ENCODE data around the gene COQ10B.
"Not testable (repeated sequence)": the region's sequence is repeated elsewhere in the genome, so short reads cannot be mapped to it uniquely, and the experiment has no call there.

Gene COQ10B

DNA sequence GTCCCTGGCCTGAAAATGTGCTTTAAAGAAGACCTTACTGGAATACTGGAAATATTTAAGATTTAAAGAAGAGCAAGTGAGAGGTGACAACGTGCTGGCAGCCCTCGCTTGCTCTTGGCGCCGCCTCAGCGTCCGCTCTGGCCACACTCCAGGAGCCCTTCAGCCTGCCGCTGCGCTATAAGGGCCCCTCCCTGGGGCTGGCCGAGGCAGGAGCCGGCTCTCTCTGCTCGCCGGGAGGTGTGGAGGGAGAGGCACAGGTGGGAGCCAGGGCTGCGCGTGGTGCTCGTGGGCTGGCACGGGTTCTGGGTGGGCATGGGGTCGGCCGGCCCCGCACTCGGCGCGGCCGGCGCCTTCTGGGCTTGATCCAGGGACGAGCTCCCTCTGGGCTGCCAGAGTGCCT lies 2.9 kb upstream of the COQ10B start:
- DNase-seq (ENCODE audit: low read depth in 1 of 2, low spot score in 1 of 2): no peak

- DNase-seq (ENCODE audit: low read depth in 1 of 2, low spot score in 1 of 2): not testable (repeated sequence)
Measured at GRCh38 chr2:197450935-197451358, 2.4 kb upstream of the COQ10B start.

GRCh38 chr2:197452754-197453122 lies 614 bp upstream of the COQ10B start:
- DNase-seq (ENCODE audit: low read depth in 1 of 2, low spot score in 1 of 2): no peak

- DNase-seq (ENCODE audit: low read depth in 1 of 2, low spot score in 1 of 2): no peak
Measured at GRCh38 chr2:197453914-197454398, 604 bp downstream of the COQ10B start.

DNA sequence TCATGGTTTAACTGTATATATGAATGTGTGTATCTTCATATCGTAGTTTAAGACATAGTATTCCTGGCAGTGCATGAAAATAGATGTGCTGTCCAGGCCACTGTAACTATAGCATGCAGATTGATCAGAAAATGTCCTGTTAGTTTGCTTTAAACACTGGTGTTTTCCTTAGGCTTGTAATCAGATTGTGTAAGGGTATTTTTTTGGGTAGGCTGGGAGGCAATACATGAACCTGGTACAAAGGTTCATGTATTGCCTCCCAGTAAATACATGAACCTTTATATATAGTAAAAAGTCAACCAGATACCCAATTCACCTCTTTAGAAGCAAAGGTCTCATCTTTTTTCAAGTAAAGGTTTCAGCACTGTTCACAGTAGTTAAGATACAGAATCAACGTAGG lies 1.6 kb downstream of the COQ10B start:
- DNase-seq (ENCODE audit: low read depth in 1 of 2, low spot score in 1 of 2): no peak

DNA sequence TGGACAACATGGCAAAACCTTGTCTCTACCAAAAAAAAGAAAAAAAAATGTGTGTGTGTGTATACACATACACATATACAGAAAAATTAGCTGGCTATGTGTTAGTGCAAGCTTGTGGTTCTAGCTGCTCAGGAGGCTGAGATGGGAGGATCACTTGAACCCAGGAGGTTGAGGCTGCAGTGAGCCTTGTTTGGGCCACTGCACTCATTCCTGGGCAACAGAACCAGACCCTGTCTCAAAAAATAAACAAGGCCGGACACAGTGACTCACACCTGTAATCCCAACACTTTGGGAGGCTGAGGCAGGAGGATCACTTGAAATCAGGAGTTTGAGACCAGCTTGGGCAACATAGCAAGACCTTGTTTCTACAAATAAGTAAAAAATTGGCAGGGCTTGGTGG lies 2.1 kb downstream of the COQ10B start:
- DNase-seq (ENCODE audit: low read depth in 1 of 2, low spot score in 1 of 2): no peak

- no peak for DNase-seq (ENCODE audit: low read depth in 1 of 2, low spot score in 1 of 2)
Measured at GRCh38 chr2:197460649-197461048, 7.3 kb downstream of the COQ10B start.

- DNase-seq (ENCODE audit: low read depth in 1 of 2, low spot score in 1 of 2): no peak
Measured at GRCh38 chr2:197461057-197461456, 7.7 kb downstream of the COQ10B start.

GRCh38 chr2:197464175-197464574 lies 10.8 kb downstream of the COQ10B start:
- DNase-seq (ENCODE audit: low read depth in 1 of 2, low spot score in 1 of 2): no peak

DNA sequence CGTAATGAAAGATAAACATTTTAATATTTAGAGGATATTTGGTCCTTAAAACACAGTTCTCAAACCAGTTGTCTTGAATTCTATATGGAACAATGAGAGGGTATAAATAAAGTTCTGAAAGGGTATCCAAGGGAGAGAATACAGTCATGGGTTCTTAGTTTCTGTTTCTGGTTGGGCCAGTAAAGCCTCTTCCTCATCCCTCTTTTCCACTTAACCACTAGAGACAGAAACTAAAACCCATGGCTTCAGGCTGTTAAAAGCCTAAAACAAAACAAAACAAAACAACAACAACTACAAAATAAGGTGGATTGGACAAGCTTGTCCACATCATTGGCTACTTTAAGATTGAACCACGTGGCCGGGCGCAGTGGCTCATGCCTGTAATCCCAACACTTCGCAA lies 18.8 kb downstream of the COQ10B start:
- DNase-seq (ENCODE audit: low read depth in 1 of 2, low spot score in 1 of 2): no peak

GRCh38 chr2:197477797-197478196 lies 24.4 kb downstream of the COQ10B start:
- DNase-seq (ENCODE audit: low read depth in 1 of 2, low spot score in 1 of 2): no peak

DNA sequence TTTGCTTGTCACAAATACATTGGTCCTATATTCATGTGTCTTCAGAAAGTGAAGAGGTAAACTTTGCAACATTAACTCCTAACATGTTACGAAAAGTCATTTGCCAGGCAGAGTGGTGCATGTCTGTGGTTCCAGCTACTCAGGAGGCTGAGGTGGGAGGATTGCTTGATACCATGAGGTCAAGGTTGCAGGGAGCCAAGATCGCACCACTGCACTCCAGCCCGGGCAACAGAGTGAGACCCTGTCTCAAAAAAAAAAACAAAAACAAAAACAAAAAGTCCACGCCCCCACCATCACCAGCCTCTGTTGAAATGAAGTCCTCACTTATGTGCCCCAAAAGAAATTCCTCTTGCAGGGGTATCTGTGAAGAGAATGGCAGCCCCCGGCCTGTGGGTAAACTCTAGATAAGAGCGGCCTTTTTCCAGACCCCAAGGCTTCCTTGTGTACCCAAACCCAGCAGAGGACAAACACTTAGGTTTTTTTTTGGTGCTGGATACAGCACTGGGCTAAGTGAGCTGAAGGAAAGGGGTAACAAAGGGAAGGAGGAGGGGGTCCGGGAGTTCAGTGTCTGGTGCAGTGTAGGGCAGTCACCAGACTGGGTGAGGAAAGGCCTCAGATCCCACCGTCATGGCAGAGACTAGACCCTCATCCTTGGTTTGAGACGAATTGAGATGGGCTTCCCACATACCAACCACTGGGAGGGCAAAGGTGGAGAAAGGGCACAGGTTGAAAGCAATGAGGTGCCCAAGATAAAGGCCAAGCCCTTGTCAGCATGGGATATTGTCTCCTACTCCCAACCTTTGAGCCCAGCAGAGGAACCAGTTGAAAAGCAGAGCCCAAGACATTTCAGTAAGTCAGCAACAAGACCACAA lies 27.0 kb downstream of the COQ10B start:
- DNase-seq (ENCODE audit: low read depth in 1 of 2, low spot score in 1 of 2): no peak

- DNase-seq (ENCODE audit: low read depth in 1 of 2, low spot score in 1 of 2): not testable (repeated sequence)
Measured at GRCh38 chr2:197484248-197484647, 30.9 kb downstream of the COQ10B start.

DNA sequence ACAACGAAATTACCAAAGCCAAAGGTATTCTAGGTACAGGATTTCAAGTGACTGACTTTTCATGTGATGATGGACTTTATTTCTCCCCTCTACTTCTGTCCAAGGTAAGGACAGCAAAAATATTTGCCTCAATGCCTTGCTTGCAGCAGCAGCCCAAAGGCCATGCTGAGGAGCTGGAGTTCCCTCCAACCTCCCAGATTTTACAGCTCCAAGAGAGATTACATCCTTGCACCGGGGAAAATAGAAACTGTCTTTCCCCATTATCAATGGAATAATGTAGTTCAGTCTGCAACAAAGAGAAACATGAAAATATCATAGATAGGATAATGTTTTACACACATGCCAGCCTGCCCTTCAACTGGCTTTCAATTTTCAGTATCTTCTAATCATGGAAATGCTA lies 32.8 kb downstream of the COQ10B start:
- DNase-seq (ENCODE audit: low read depth in 1 of 2, low spot score in 1 of 2): no peak

DNA sequence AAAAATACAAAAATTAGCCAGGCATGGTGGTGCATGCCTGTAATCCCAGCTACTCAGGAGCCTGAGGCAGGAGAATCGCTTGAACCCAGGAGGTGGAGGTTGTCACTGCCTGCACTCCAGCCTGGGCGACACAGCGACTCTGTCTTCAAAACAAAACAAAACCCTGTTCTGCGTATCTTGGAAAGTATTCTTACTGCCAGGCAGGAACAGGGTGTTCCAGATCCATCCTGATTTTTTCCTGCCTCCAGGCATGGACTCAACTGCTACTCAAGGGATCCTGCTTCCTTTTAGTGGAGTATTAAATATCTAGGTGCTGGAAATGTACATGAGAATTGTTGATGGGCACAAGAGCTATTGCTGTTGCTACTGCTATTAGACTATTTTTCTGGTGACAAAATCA lies 34.0 kb downstream of the COQ10B start:
- DNase-seq (ENCODE audit: low read depth in 1 of 2, low spot score in 1 of 2): no peak

GRCh38 chr2:197495433-197496134 lies 42.2 kb downstream of the COQ10B start:
- DNase-seq (ENCODE audit: low read depth in 1 of 2, low spot score in 1 of 2): no peak

DNA sequence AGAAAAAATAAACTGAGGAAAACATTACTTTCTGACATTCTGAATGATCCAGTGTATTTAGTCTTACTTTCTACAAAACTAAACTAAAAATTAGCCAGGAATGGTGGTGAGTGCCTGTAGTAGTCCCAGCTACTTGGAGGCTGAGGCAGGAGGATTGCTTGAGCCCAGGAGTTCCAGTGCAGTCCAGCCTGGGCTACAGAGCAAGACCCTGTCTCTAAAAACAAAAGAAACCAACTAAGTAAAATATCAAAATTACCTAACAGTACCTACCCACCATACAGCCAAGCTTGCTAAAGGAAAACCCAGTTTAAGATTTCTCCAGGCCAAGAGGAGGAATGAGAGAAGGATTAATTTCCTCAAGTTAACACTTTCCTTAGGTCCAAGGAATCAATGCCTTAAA lies 43.3 kb downstream of the COQ10B start:
- DNase-seq (ENCODE audit: low read depth in 1 of 2, low spot score in 1 of 2): no peak

DNA sequence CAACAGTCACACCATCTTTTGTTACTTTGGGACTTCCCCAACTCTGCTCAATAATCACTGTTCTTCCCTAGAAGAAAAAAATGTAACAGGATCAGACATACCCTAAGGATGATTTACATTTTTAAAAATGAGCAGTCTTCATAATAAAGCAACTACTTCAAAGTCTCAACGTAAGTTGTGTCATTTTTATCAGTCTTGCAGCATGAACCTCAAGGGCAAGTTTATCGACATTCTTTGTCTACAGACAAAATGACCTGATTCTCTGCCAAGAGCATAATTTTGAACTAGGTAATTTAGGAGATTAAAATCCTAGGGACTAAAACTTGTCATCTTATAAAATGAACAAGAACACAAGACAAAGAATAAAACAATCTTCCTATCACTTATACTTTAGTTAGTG lies 44.0 kb downstream of the COQ10B start:
- DNase-seq (ENCODE audit: low read depth in 1 of 2, low spot score in 1 of 2): no peak

DNA sequence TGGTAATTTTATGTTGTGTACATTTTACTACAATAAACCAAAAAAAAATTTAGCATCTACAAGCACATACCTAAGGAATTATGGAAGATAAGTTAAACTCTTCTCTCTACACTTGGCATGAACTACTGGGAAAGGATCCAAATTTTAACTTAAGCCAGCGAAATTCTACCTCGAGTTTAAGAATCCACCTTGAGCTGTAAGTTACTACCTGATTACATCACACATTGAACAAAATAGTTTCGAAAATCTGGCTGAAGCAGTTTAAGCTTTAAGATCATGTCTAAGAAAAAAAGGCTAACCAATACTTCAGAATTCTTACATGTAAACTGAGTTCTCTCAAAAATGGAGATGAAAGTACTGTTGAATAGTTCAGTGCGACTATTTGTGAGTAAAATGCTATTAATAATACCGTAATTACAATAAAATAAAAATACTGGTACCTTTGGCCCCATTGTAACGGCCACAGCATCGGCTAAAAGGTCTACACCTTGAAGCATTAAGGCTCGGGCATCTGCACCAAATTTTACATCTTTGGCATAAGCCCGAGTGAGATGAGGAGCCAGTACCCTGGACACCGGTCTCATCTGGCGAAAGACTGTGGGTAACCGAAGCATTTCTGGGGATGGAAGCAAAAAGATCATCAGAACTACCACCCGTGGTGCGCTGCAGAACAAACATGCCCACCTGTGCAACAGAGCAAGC lies 45.0 kb downstream of the COQ10B start:
- no peak for DNase-seq (ENCODE audit: low read depth in 1 of 2, low spot score in 1 of 2)

DNA sequence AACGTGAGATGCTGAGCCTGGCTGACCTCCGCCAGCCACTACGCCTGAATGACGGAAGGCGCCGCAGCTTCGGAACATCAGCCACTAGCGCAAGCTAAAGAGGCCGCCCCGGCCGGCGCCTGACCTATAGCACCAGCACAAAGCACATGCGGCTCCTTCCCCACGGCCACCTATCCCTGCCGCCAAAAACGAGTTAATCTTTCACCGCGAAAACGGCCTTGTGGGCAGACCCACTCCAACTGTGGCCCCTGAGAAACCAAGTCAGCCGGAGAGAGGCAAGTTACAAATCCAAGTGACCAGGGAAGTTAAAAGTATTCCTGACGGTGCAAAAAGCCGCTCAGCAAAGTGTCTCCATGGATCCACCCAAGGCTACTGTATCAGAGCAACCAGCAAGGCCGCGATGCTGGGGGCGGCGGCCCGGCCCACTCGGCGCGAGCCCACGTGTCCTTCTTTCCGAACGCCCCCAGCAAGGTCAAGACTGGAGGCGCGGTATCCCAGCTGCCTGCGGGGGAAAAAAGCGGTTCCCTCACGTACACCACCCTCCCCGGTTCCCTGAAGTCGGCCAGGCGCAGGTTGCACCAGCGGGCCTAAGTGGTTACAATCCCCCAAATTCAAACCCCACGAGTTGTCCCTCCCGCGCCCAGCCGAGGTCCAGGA lies 45.7 kb downstream of the COQ10B start:
- peak; percentile 24 to 33 for DNase-seq (ENCODE audit: low read depth in 1 of 2, low spot score in 1 of 2)
